B cell (primary cell): ENCODE data around the gene ADRM1. TPM values are rescaled to one million over a fixed set of nuclear protein-coding genes. Genes with fewer than 3 reads are reported as not detected.

ENCODE experiments used
- ATAC-seq: fragments of 200-7000 bp; cut with Tn5 transposase; one replicate; pipeline ENCODE4 v1.10.0; 2021; ENCODE audit warnings: low read depth, mild to moderate bottlenecking, moderate number of reproducible peaks, moderate library complexity
- CTCF ChIA-PET: fragments of 350-600 bp; sonication (Branson Sonifier 250); formaldehyde crosslinking; loops from one replicate; lab custom pipeline; 2021; ENCODE audit warnings: antibody characterized with exemption, inconsistent platforms; lab: Charles Lee
- POLR2A ChIA-PET: fragments of 350-600 bp; sonication (Branson Sonifier 250); formaldehyde crosslinking; loops from one replicate; lab custom pipeline; 2021; ENCODE audit warnings: antibody characterized with exemption; lab: Charles Lee
- DNase-seq: peaks from one replicate; pipeline ENCODE4 v3.0.0; 2013
- H2AFZ ChIP-seq: 2 replicates; pipeline ENCODE4 v1.6.1; 2012; ENCODE audit warnings: mild to moderate bottlenecking, low read depth, low read length; ENCODE audit not compliant: insufficient read depth, poor library complexity, severe bottlenecking
- H3K27ac ChIP-seq, 2 donors: 1 replicate in 1 of 2; 2 replicates in 1 of 2; pipeline ENCODE4 v1.5.1; 2012 to 2013; ENCODE audit warnings: low read length in 2 of 2, mild to moderate bottlenecking in 2 of 2, moderate library complexity in 1 of 2
- H3K27me3 ChIP-seq, 4 experiments: fragments of 200-600 bp in 1 of 4; sonication (generic) in 1 of 4; replicated peaks in 1 of 4; 1 replicate in 2 of 4; 2 replicates in 2 of 4; pipeline versions ENCODE4 v1.6.1 to v1.7.0; 2013 to 2016; ENCODE audit warnings: low read length in 3 of 4, mild to moderate bottlenecking in 2 of 4, mixed read lengths in 1 of 4, moderate library complexity in 1 of 4; ENCODE audit not compliant: insufficient read depth in 4 of 4, control insufficient read depth in 3 of 4; ENCODE audit errors: control extremely low read depth in 1 of 4
- H3K36me3 ChIP-seq, 2 experiments: replicated peaks in 1 of 2; 1 replicate in 1 of 2; 2 replicates in 1 of 2; pipeline versions ENCODE4 v1.6.1 to v1.7.1; 2013; ENCODE audit warnings: low read length in 1 of 2; ENCODE audit not compliant: insufficient read depth in 2 of 2, control insufficient read depth in 1 of 2; ENCODE audit errors: control extremely low read depth in 1 of 2, extremely low read depth in 1 of 2
- H3K4me1 ChIP-seq, 2 donors: fragments of 200-600 bp in 1 of 2; sonication (generic) in 1 of 2; 1 replicate in 1 of 2; 2 replicates in 1 of 2; pipeline versions ENCODE4 v1.5.1 to v1.6.1; 2013 to 2017; ENCODE audit warnings: low read length in 2 of 2; ENCODE audit not compliant: control insufficient read depth in 2 of 2, insufficient read depth in 2 of 2
- H3K4me2 ChIP-seq: replicated peaks from 2 replicates; pipeline ENCODE3; 2012; ENCODE audit warnings: mild to moderate bottlenecking, low read depth, low read length; ENCODE audit not compliant: poor library complexity, severe bottlenecking
- H3K4me3 ChIP-seq, 5 experiments: fragments of 200-600 bp in 1 of 5; sonication (generic) in 1 of 5; 1 replicate in 3 of 5; 2 replicates in 2 of 5; pipeline versions ENCODE4 v1.5.1 to v1.7.0; 2011 to 2016; ENCODE audit warnings: low read length in 4 of 5, mild to moderate bottlenecking in 4 of 5, low read depth in 2 of 5, control low read depth in 1 of 5, moderate library complexity in 1 of 5; ENCODE audit not compliant: insufficient read depth in 1 of 5; ENCODE audit errors: control extremely low read depth in 1 of 5, extremely low read depth in 1 of 5
- H3K79me2 ChIP-seq: fragments of 200-600 bp; sonication (generic); one replicate; pipeline ENCODE4 v1.6.0; 2016; ENCODE audit warnings: low read length; ENCODE audit not compliant: control insufficient read depth, insufficient read depth
- H3K9ac ChIP-seq: fragments of 200-600 bp; sonication (generic); 2 replicates; pipeline ENCODE4 v1.6.1; 2017; ENCODE audit warnings: mild to moderate bottlenecking, low read length, moderate library complexity
- H3K9me3 ChIP-seq, 3 donors: one replicate each; pipeline versions ENCODE4 v1.6.1 to v1.7.1; 2013; ENCODE audit warnings: low read length in 2 of 3; ENCODE audit not compliant: control insufficient read depth in 2 of 3, insufficient read depth in 1 of 3; ENCODE audit errors: control extremely low read depth in 1 of 3
- H4K20me1 ChIP-seq: 2 replicates; pipeline ENCODE4 v1.6.0; 2012; ENCODE audit warnings: mild to moderate bottlenecking, low read length; ENCODE audit not compliant: insufficient read depth, control insufficient read depth, poor library complexity, severe bottlenecking
- H3K27ac Mint-ChIP-seq: one replicate; pipeline ENCODE4 v1.8.0; 2021; ENCODE audit warnings: mixed read lengths
- H3K27me3 Mint-ChIP-seq: one replicate; pipeline ENCODE4 v1.8.0; 2021; ENCODE audit warnings: mixed read lengths
- H3K4me1 Mint-ChIP-seq: one replicate; pipeline ENCODE4 v1.8.0; 2021; ENCODE audit warnings: mixed read lengths
- H3K4me3 Mint-ChIP-seq: one replicate; pipeline ENCODE4 v1.8.0; 2021; ENCODE audit warnings: mixed read lengths
- H3K9me3 Mint-ChIP-seq: one replicate; pipeline ENCODE4 v1.8.0; 2022; ENCODE audit warnings: mixed read lengths; ENCODE audit not compliant: insufficient read depth
- EZH2 ChIP-seq: IDR thresholded peaks from 2 replicates; pipeline ENCODE4 v1.6.1; 2012; ENCODE audit warnings: borderline replicate concordance, low read depth, mild to moderate bottlenecking, moderate library complexity, low read length; ENCODE audit not compliant: insufficient read depth, poor library complexity, severe bottlenecking
- WGBS: methylation state at CpG from one replicate; pipeline ENCODE4 v1.1.5; 2013; ENCODE audit warnings: missing lambda C conversion rate; ENCODE audit not compliant: insufficient coverage; 5-methylcytosine and 5-hydroxymethylcytosine counted together
- intact Hi-C: fragments of 100-400 bp; cut with micrococcal nuclease; formaldehyde crosslinking; loops from one replicate; pipeline ENCODE4 v1.10.0; 2022
- polyA plus RNA-seq: library from polyadenylated mRNA; depleted of rRNA; stranded (reverse); fragments of >200 nt; gene quantifications from 2 replicates; pipeline ENCODE4 v1.2.3, GENCODE V29; 2012
- total RNA-seq, 2 donors: library from RNA; stranded (reverse); fragments of 120-200 nt in 1 of 2; gene quantifications; 1 replicate in 1 of 2; 2 replicates in 1 of 2; pipeline versions ENCODE4 v1.2.3 to v1.2.4, GENCODE V29; 2013 to 2022
- TF ChIP-seq, protein P1 (sequence below): fragments of 200-600 bp; IDR thresholded peaks from one replicate; pipeline ENCODE4 v1.8.0; 2022; ENCODE audit warnings: antibody characterized with exemption, mild to moderate bottlenecking

Gene ADRM1
- total and polyA plus RNA-seq, 2 donors (not counting 1 experiment from before 2014, with no cell fraction given): 73.9 to 87.2 TPM

DNA sequence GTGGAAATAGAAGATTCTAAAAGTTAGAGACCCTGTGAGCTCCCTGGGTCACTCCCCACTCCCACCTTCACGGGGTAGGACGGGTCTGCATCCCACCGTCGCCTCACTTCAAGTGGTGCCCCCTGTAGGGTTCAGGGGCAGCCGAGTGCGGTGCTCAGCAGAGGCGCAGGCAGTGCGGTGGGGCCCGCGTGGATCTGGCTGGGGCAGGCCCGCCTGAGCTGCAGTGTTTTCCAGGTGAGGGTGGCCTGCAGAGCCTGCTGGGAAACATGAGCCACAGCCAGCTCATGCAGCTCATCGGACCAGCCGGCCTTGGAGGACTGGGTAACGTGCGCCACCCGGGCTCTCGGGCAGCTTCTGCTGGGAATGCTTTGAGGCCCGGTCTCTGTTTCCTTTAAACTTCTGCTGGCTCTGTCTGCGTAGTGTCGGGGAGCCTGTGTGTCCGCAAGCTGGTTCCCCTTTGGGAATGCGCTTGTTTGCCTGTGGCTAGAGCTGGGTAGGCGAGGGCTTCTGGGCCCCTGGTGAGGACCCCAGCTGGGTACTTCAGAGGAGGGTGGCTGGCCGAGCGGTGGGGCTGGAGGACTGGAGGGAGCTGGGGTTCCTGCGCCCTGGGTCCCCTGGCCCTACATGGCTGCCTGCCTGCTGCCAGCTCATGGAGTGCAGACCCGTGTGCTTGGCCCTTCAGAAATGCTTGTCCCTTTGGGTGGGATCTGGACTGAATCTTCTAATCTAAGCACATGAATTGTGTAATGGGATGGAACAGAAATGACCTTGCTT lies 3.8 kb downstream of the ADRM1 start:
- DNase-seq: no peak
- Mint-ChIP-seq H3K4me1 (peaks cover 23% of the 10 kb centered on the region), H3K27ac (no peak overlapping the region), H3K9me3 (no peaks in the 10 kb centered on the region), H3K27me3 (no peaks in the 10 kb centered on the region), H3K4me3 (no peak overlapping the region)
- H3K9me3 ChIP-seq: no peaks in the 10 kb centered on the region
- H3K27ac ChIP-seq: no peak overlapping the region
- H3K27me3 ChIP-seq: no peaks in the 10 kb centered on the region
- peaks cover 15 to 29% of the 10 kb centered on the region in 2 donors for H3K4me1 ChIP-seq
- no peak overlapping the region for H3K4me3 ChIP-seq
- ChIA-PET POLR2A (interaction anchor here (0.6 kb wide), 1 partner anchor 93 kb away, joined by 5 read pairs; no protein-coding TSS in a partner anchor), CTCF (interaction anchor here (1.0 to 1.9 kb wide), 3 partner anchors 9 to 76 kb away, joined by 3 to 8 read pairs (median 5); no protein-coding TSS in a partner anchor)
- TF ChIP-seq, protein P1, sequence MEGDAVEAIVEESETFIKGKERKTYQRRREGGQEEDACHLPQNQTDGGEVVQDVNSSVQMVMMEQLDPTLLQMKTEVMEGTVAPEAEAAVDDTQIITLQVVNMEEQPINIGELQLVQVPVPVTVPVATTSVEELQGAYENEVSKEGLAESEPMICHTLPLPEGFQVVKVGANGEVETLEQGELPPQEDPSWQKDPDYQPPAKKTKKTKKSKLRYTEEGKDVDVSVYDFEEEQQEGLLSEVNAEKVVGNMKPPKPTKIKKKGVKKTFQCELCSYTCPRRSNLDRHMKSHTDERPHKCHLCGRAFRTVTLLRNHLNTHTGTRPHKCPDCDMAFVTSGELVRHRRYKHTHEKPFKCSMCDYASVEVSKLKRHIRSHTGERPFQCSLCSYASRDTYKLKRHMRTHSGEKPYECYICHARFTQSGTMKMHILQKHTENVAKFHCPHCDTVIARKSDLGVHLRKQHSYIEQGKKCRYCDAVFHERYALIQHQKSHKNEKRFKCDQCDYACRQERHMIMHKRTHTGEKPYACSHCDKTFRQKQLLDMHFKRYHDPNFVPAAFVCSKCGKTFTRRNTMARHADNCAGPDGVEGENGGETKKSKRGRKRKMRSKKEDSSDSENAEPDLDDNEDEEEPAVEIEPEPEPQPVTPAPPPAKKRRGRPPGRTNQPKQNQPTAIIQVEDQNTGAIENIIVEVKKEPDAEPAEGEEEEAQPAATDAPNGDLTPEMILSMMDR: no peak
- no peak for TF ChIP-seq EZH2
- WGBS: 99% methylated on average over 22 of the region's 27 CpGs
- H3K79me2 ChIP-seq: peaks cover 34% of the 10 kb centered on the region
- no peak for ATAC-seq
- no peak overlapping the region for H2AFZ ChIP-seq
- H3K9ac ChIP-seq: no peak overlapping the region
- peaks cover 0 to 50% of the 10 kb centered on the region in 2 experiments for H3K36me3 ChIP-seq
- no peak overlapping the region for H3K4me2 ChIP-seq
- intact Hi-C loops: loop anchor here (10.0 kb wide), 1 partner anchor 338 kb away; the partner anchor contains the start of gene SLCO4A1
- H4K20me1 ChIP-seq: peaks cover 56% of the 10 kb centered on the region
